GM12878 (cell line): Measurements from ENCODE around the gene DNMT3A.

Experiments
- EP300 ChIP-seq, 2 experiments: fragments of 150-350 bp in 1 of 2; IDR thresholded peaks; 2 replicates each; pipeline ENCODE4 v1.6.1; 2011 to 2012; ENCODE audit warnings: low read depth in 2 of 2, low read length in 2 of 2, borderline replicate concordance in 1 of 2, improper control_type of control experiment in 1 of 2, inconsistent platforms in 1 of 2; ENCODE audit not compliant: control insufficient read depth in 1 of 2
- ETV6 ChIP-seq, 2 experiments: fragments of 450-650 bp in 1 of 2; IDR thresholded peaks in 1 of 2; conservative IDR thresholded peaks in 1 of 2; 2 replicates each; pipeline ENCODE4 v1.6.1; 2014; ENCODE audit warnings: antibody characterized with exemption in 1 of 2, borderline replicate concordance in 1 of 2, low read depth in 1 of 2, mild to moderate bottlenecking in 1 of 2, moderate library complexity in 1 of 2
- JUND ChIP-seq: IDR thresholded peaks from 2 replicates; pipeline ENCODE4 v1.6.1; 2012; ENCODE audit warnings: low read depth, mild to moderate bottlenecking, low read length, improper control_type of control experiment, moderate library complexity
- ZNF384 ChIP-seq: IDR thresholded peaks from 2 replicates; pipeline ENCODE4 v1.6.1; 2012; ENCODE audit warnings: low read depth, mild to moderate bottlenecking, low read length, improper control_type of control experiment, borderline replicate concordance
- ZSCAN29 ChIP-seq: fragments of 450-650 bp; IDR thresholded peaks from 2 replicates; pipeline ENCODE4 v1.6.1; 2017; ENCODE audit warnings: mild to moderate bottlenecking, moderate library complexity
- TF ChIP-seq, protein P1 (sequence below): fragments of 450-650 bp; IDR thresholded peaks from 2 replicates; pipeline ENCODE4 v1.6.1; 2016; ENCODE audit warnings: mild to moderate bottlenecking
- TF ChIP-seq, protein P2 (sequence below), 3 experiments: IDR thresholded peaks in 2 of 3; conservative IDR thresholded peaks in 1 of 3; 2 replicates each; pipeline ENCODE4 v1.5.1; 2011; ENCODE audit warnings: low read depth in 3 of 3, low read length in 3 of 3, mild to moderate bottlenecking in 3 of 3, control low read depth in 2 of 3, moderate library complexity in 2 of 3, inconsistent platforms in 1 of 3, mixed read lengths in 1 of 3; ENCODE audit not compliant: control insufficient read depth in 2 of 3, insufficient read depth in 1 of 3; ENCODE audit errors: extremely low read depth in 1 of 3
- TF ChIP-seq, protein P3 (sequence below): IDR thresholded peaks from 2 replicates; pipeline ENCODE4 v1.6.1; 2012; ENCODE audit warnings: mild to moderate bottlenecking, low read depth, low read length

DNA sequence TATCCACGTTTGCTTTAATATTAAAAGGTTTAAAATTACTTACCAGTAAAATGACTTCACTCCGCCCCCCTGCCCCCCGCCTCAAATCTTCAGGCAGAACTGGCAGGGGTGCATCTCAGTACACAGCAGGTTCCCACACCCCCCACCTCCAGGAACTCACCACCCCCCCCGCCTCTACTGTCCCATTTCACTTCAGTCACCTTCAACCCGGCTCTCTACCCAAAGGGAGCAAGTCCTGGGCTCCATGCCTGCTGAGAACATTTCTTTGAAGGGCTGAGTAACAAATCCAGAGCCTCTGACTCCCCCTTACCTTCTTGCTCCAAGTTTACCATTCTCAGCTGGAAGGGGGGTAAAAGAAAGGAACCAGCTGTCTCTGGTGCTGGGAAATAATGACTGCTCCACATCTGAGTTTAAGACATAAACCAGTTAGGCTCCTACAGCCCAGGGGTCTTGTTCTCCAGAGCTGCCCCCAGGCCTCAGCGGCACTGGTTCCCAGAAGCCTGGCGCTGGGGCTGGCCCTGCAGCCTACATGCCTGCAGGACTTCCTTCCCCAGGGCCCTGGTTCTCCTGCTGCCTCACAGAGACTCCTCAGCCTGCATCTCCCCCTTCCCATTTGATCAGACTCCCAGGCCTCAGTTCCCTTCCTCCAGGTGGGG is 42.8 kb downstream of the DNMT3A start:
- no peak for TF ChIP-seq ZSCAN29
- TF ChIP-seq, protein P1, sequence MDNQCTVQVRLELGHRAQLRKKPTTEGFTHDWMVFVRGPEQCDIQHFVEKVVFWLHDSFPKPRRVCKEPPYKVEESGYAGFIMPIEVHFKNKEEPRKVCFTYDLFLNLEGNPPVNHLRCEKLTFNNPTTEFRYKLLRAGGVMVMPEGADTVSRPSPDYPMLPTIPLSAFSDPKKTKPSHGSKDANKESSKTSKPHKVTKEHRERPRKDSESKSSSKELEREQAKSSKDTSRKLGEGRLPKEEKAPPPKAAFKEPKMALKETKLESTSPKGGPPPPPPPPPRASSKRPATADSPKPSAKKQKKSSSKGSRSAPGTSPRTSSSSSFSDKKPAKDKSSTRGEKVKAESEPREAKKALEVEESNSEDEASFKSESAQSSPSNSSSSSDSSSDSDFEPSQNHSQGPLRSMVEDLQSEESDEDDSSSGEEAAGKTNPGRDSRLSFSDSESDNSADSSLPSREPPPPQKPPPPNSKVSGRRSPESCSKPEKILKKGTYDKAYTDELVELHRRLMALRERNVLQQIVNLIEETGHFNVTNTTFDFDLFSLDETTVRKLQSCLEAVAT = no peak
- TF ChIP-seq, protein P2, sequence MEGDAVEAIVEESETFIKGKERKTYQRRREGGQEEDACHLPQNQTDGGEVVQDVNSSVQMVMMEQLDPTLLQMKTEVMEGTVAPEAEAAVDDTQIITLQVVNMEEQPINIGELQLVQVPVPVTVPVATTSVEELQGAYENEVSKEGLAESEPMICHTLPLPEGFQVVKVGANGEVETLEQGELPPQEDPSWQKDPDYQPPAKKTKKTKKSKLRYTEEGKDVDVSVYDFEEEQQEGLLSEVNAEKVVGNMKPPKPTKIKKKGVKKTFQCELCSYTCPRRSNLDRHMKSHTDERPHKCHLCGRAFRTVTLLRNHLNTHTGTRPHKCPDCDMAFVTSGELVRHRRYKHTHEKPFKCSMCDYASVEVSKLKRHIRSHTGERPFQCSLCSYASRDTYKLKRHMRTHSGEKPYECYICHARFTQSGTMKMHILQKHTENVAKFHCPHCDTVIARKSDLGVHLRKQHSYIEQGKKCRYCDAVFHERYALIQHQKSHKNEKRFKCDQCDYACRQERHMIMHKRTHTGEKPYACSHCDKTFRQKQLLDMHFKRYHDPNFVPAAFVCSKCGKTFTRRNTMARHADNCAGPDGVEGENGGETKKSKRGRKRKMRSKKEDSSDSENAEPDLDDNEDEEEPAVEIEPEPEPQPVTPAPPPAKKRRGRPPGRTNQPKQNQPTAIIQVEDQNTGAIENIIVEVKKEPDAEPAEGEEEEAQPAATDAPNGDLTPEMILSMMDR (IDR thresholded peaks at IDR 0.05 in 2 of 3, conservative IDR thresholded peaks at IDR 0.05 in 1 of 3; ENCODE audit: control insufficient read depth in 2 of 3, extremely low read depth in 1 of 3, insufficient read depth in 1 of 3, low read depth in 3 of 3, low read length in 3 of 3) = no peak
- no peak for TF ChIP-seq ETV6 (conservative IDR thresholded peaks at IDR 0.05 in 1 of 2, IDR thresholded peaks at IDR 0.05 in 1 of 2; ENCODE audit: borderline replicate concordance in 1 of 2, low read depth in 1 of 2)
- no peak for TF ChIP-seq ZNF384
- no peak for TF ChIP-seq JUND
- TF ChIP-seq EP300 (IDR thresholded peaks at IDR 0.05; ENCODE audit: borderline replicate concordance in 1 of 2, control insufficient read depth in 1 of 2, low read depth in 2 of 2, low read length in 2 of 2) = no peak
- TF ChIP-seq, protein P3, sequence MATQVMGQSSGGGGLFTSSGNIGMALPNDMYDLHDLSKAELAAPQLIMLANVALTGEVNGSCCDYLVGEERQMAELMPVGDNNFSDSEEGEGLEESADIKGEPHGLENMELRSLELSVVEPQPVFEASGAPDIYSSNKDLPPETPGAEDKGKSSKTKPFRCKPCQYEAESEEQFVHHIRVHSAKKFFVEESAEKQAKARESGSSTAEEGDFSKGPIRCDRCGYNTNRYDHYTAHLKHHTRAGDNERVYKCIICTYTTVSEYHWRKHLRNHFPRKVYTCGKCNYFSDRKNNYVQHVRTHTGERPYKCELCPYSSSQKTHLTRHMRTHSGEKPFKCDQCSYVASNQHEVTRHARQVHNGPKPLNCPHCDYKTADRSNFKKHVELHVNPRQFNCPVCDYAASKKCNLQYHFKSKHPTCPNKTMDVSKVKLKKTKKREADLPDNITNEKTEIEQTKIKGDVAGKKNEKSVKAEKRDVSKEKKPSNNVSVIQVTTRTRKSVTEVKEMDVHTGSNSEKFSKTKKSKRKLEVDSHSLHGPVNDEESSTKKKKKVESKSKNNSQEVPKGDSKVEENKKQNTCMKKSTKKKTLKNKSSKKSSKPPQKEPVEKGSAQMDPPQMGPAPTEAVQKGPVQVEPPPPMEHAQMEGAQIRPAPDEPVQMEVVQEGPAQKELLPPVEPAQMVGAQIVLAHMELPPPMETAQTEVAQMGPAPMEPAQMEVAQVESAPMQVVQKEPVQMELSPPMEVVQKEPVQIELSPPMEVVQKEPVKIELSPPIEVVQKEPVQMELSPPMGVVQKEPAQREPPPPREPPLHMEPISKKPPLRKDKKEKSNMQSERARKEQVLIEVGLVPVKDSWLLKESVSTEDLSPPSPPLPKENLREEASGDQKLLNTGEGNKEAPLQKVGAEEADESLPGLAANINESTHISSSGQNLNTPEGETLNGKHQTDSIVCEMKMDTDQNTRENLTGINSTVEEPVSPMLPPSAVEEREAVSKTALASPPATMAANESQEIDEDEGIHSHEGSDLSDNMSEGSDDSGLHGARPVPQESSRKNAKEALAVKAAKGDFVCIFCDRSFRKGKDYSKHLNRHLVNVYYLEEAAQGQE = no peak
